ENCODE data around the gene CBX1.

The CBX1 gene

GRCh38 chr17:48101012-48101720 is at the start of gene CBX1:
Gene CBX1 (minus strand): TSS chr17:48101478. CDS start chr17:48077004, 24,474 bp downstream.
- peak; percentile 97 for DNase-seq

DNA sequence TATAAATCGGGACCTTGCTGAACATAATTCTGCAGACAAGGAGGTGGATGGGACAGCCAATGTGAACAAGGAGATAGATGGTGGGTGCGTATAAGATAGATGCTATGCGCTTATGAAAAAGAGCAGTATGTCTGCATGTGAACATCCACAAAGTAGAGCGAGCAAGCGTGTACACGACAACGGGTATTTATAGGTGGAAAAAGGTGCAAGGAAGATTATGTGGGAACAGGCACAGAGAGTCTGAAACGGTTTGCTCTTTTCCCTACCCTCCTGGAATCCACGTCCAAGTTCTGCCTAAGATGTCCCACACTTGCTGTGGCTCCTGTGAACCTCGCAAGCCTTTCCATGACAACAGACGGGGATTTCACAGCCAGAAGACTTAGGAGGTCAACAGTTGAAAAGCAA is 49.3 kb upstream of the CBX1 start:
- DNase-seq, result no peak

GRCh38 chr17:48149787-48150463 is 48.6 kb upstream of the CBX1 start:
- no peak for DNase-seq

DNA sequence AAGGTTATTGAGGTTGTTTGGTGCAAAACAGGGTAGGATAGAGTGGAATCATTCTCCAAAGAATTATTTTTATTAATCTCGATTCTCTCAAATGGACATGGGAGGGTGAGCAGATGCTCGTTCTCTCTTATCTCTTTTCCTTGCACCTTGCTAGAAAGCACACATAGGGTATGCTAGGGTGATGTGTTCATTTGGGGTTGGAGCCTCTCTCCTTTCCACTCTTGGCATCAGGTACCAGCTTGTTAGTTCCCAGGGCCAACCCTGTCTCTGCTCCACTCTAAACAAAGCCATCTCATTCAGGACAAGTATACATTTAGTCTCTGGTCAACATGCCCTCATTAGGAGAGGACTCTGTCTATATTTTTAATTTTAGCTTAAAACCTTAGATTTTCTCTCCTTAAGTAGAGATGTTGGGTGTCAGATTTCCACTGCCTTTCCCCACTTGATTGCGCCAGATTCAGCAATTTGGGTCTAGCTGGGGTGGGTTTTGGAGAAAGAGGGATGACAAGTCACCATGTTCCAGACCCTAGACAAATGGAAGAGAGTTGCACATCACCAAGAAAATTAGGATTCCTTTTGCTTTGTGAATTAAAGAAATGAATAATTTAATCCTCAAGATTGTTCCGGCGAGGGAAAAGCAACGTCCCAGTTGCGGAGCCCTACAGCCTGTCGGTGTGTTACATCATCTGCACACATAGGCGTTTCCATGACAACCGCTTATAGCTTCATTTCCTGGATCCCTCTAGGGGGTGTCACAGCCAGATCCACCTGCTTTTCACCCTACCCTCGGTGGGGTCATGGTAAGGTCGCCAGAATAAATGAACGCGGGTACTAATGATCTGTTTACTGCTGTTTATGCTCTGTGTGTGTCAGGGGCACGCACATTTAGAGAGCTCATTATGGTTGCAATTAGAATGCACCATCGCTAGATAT is 47.8 kb upstream of the CBX1 start:
- DNase-seq, result no peak

GRCh38 chr17:48148029-48148770 is 46.9 kb upstream of the CBX1 start:
- DNase-seq, result no peak

DNA sequence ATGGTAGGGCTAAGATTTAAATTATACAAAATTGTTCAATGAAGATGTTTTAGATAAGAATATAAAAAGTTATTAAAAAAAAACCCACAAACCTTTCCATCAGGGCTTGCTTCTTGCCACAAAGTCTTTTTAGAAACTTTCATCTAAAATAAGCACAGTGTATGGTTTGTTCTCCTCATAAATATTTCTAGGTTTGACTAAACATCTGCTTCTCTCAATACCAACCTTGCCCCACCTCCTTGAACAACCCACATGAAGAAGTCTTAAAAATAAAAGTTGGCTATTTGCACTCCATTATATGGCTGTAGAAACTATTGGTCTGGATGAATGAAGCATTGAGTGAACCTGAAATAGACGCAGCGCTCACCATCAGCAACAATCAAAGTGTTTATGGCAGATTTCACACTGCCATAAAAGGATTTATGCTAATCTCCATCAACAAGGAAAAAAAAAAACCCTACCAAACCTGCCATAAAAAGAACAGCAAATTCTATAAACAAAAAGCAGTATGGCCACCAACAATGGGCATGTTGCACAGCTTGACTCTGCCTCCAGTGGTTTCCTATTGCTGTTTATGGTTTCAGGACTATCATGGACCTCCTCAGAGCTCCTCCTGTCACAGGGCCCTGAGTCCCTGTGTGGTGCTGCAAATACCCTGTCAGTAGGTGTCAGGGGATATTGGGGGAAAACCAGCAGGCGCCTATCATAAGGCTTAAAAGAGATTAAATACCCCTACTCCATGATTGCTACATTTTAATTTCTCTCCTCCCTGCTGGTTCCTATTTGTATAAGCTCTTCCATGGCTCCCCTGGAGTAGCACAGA is 43.9 kb upstream of the CBX1 start:
- DNase-seq, result no peak

DNA sequence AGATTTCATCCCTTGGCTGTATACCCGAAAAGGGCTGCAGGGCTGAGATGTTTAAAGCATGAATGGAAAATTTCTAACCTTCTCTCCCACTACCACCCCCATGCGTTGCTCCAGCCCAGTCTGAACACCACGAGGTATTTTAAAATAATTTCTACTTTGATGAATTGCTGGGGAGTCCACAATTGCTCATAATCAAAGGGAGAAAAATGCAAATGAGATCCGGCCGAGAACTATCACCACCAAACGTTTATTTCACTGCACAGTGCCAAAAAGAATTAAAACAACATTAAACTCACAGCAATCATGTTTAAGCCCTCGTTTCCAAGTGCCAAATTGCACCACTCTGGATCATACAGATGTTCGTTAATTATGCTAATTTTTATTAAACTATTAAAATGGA is 43.0 kb upstream of the CBX1 start:
- no peak for DNase-seq

GRCh38 chr17:48143629-48144028 is 42.4 kb upstream of the CBX1 start:
- DNase-seq, result no peak

GRCh38 chr17:48139944-48140343 is 38.7 kb upstream of the CBX1 start:
- DNase-seq, result no peak

DNA sequence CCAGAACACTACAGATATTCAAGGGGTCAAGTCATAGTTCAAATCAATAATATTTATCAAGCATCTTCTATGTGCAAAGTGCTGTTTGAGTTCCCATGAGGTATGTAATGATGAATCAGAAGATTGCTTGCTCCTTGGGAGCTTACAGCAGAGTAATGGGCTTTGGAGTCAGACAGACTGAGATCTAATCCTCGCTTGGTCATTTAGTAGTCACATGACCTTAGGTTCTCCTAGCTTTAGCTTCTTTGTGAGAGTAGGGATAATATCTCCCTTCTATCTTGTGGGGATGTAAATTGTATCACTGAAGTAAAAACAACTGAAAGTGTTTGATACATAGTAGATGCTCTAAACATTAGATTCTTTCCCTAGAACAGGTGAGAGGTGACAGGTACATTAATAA is 36.4 kb upstream of the CBX1 start:
- no peak for DNase-seq

DNA sequence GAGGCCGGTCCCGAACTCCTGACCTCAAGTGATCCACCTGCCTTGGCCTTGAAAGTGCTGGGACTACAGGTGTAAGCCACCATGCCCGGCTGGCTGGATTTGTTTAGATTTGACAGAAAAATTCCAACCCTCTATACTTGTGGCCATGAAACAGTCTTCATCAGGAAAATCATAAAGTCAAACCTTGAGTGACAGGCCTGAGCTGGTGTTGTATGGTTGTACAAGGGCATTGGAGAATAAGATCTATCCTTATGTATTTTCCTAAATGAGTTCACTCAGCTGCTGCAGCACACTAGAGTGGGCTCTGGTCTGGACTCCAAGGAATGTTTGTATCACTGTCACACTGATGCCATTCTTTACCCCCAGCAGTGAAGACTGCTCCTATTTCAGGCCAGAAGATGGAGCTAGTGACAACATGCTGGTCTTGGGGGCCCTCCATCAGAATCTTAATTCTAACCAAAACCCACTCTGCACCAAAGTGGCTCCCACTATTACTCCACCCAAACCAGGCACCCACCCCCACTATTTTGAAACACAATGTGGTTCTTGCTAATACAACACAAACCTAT is 33.7 kb upstream of the CBX1 start:
- DNase-seq, result no peak

- DNase-seq, result no peak
These were observed 31.1 kb upstream of the CBX1 start for GRCh38 chr17:48132385-48132784.

DNA sequence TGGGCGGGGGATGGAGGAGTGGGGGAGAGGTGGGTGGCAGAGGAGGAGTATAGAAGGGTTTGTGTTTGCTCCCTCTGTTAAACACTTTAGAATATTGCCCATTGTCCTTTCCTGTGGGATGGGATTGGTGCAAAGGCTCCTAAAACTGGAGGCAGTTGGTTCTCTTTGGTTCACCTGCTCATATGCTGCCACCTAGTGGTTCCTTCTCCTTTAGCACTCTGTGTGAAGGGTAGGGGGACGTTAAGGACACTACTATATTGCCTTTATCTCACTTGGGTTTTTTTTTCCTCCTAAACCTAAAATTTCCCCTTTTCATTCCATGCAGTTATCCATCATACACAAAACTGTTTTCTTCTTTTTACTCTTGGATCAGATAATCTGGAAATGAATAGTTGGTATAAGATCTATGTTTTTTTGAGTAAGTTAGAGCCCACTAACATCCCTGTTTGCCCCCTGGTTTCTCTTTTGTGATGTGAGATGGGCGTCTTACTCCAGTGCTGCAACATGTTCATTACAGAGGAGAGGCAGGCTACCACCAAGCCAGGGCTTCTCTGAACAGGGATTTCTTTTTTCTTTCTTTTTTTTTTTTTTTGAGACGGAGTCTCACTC is 30.0 kb upstream of the CBX1 start:
- peak; percentile 62 for DNase-seq

DNA sequence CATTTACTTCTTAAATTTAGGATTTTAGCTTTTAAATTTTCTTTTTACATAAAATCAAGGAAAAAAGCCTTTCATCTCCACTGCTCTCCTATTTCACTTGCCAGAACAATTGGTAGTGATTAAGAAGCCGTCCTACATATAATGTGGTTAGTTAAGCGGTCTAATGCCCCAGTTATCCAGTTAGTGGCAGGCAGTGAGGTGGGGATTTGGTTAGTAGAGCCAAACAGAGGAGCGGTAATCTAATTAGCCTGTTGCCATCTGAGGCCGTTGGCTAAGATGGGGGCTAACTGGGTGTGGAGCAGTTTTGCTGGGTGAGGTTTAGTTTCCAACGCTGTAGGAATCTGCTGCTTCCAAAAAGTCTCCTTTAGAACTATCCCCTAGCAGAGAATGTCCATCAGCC is 28.7 kb upstream of the CBX1 start:
- DNase-seq, result no peak

- no peak for DNase-seq
These were observed 27.1 kb upstream of the CBX1 start for GRCh38 chr17:48128400-48128799.

- no peak for DNase-seq
These were observed 26.2 kb upstream of the CBX1 start for GRCh38 chr17:48127371-48128051.

DNA sequence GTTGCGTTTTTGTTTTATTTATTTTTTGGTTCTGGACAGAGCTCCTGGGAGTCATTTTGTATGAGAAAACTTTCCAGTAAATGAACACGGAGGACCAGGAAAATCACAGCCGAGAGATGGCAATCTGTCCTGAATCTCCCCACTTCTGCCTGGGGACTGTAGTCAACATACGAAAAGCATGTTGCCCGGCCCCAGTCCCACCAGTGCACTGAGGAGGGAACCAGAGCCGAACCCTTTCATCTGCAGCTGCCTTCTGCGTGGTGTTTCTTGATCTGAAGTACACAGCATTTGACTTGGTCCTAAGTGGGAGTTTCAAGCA is 25.2 kb upstream of the CBX1 start:
- no peak for DNase-seq

GRCh38 chr17:48125829-48126531 is 24.7 kb upstream of the CBX1 start:
- no peak for DNase-seq

GRCh38 chr17:48123776-48124388 is 22.6 kb upstream of the CBX1 start:
- DNase-seq, result no peak

DNA sequence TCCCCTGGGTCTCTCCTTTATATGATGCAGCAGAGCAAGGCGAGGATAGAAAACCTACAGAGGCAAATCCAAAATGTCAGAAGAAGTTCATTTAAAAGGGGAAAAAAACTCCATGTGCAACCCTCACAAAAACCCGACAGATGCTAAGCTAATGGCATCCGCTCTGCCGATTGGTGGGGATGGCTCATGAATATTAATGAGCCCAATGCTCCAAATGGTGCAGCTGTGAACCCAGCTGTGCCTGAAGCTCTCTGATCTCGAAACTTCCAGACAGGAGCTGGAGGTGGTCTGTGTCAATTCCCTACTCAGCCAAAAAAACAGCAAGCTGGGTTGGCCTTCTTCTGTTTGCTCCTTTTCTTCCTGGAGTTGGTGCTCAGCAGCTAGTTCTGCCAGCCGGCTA is 21.8 kb upstream of the CBX1 start:
- DNase-seq, result no peak
